Activated T-cell treated with anti-CD3 and anti-CD28 coated beads for 48 hours (primary cell): Measurements from ENCODE around the gene REPIN1.

Experiments used
- DNase-seq: peaks from one replicate; pipeline ENCODE4 v3.0.0-alpha.2; 2020; ENCODE audit warnings: low read depth

Gene REPIN1

GRCh38 chr7:150407588-150408392, 39.2 kb downstream of the REPIN1 start:
- no peak for DNase-seq

DNA sequence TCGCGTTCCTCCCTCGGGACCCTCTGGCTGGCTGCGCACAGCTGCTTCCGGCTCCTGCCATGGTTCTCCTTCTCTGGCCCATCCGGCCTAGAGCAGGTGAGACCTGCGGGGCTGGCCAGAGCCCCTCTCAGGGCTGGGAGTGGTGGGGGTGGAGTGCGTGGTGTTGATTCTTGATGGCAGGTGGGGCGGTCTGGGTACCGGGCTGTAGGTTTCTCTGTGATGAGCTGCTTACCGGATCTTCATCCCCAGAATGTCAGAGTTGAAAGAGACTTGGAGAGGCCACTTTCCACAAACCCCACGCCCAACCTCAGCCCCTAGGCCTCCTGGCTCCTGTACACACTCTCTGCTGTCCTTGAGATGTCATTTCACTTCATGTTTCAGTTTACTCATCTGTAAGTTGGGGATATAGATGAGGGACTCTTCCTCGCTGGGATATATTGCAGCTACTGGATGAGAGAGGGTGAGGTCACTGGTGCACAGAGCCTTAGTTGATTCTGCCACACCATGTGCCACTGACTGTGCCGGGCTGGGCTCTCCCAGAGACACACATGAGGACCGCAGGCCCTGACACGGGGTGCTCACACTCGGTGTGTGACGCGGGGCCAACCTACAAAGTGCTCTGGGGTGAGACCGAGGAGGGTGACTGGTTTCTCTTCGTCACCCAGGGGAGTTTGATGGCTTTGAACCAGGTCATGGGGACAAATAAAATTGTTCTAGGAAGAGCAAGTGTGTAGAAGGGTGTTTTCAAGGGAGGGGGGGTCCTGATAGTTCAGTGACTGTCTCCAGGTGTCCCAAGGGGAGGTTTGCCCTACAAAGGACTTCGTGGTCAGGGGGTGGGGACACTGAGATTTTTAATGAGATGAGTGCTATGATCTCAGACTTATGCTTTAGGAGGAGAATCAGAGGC, 40.0 kb downstream of the REPIN1 start:
- DNase-seq: no peak

- no peak for DNase-seq
Observed at GRCh38 chr7:150409300-150410030, 40.8 kb downstream of the REPIN1 start.

- DNase-seq: no peak
Observed at GRCh38 chr7:150410131-150410530, 41.5 kb downstream of the REPIN1 start.

DNA sequence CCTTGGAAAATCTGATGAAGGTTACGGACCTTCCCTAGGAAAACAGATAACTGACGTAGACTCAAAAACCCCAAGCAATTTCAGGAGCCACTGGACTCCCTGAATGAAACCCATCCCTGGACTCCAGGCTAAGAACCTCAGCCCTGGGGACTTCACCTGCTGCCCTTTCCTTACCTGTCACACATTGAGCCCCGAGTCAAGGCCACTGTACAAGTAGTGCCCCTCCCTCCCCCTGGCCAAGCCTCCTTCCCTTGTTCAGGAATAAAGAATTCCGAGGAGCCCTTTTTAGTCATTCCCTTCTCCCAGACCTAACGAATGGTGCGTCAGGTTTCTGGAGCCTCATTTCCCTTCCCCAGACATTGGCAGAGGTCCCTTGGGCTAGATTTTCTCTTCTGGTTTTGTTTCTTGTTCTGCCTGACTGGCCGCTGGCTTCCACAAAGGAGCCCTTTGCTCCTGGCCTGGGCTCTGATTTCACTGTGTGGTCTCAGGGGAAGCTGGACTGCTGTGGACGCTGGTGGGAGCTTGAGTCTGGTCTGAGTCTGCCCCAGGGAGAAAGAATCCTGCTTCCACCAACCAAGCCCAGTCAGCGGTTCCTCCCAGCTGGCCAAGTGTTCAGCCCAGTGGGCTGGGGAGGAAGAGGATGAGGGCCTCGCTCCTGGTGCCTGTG, 42.2 kb downstream of the REPIN1 start:
- DNase-seq: no peak

DNA sequence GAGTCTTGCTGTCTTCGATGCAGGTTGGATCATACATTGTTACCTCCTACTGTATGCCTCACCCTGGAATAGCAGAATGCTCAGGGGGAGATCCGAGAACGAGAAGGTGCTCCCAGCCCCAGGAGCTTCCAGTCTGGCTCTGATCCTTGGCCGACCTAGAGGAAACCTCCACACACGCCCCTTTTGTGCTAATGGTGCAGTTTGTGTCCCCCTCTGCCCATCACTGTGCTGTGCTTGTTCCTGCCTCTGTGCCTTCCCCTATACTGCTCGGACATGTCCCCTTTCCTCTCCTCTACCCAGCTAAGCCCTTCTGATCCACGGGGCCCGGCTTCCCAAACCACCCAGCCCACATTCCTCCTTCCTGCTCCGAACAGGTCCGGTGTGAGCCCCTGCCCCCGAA, 43.0 kb downstream of the REPIN1 start:
- DNase-seq: no peak

GRCh38 chr7:150412016-150412415, 43.4 kb downstream of the REPIN1 start:
- DNase-seq: no peak

DNA sequence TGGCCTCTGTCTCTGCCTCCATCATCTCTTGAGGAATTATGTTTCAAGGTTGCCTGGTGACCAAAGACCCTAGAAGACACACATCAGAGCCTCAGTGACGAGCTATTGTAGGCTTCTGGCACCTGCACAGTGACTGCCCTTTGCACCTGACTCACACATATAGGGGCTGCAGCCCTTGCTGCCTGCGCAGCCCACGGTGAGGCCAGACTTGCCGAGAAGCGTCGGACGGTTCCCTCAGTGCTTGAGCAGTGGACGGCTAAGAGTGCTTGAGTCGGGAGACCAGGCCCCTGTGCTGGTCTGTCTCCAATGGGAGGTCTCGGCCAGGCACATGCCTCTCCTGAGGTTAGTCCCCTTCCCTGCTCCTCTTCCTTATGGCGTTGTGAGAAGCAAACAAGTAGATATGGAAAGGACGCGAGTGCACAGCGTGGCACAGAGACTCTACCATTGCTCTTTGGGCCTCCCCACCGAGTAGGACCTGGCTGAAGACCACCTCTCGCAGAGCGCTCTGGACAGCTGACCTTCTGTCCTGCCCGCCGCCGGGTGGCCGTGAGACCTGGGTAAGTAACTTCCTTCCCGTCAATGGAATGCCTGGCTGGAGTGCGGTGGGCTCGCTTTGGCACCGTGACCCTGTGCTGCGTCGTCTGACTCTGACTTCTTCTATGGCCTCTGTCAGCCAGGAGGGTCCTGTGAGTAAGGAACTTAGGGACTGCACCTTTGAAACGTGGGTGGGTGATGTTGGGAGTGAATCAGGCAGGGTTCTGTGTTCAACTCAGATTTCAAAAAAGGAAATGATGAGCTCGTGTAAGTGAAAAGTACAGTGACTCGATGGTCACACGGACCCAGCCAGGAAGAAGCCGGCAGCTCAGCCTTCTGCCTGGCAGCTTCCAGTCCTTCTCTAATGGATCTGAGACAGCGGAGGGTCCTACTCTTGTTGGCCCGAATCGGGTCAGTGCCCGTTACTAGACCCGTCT, 44.2 kb downstream of the REPIN1 start:
- no peak for DNase-seq

DNA sequence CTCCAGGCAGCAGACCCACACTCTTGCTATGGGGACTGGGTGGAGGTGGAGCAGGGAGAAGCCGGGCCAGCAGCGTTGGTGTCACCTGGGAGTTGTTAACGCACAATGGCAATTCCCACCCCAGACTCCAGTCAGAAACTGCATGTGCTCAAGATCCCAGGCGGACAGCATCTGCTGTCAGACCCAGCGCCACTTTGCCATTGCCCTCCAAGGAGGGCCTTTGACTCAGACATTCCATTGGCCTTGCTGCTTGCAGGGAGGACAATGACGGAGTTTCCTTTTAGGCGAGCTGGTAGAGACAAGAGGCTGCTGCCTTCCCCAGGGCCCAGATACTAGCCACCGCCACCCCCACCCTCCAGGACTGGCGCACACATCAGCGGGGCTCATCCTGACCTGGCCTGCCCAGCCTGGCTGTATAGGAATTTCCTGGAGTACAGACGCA, 45.0 kb downstream of the REPIN1 start:
- no peak for DNase-seq

- no peak for DNase-seq
Observed at GRCh38 chr7:150415161-150416153, 46.8 kb downstream of the REPIN1 start.

GRCh38 chr7:150417239-150417638, 48.6 kb downstream of the REPIN1 start:
- no peak for DNase-seq

DNA sequence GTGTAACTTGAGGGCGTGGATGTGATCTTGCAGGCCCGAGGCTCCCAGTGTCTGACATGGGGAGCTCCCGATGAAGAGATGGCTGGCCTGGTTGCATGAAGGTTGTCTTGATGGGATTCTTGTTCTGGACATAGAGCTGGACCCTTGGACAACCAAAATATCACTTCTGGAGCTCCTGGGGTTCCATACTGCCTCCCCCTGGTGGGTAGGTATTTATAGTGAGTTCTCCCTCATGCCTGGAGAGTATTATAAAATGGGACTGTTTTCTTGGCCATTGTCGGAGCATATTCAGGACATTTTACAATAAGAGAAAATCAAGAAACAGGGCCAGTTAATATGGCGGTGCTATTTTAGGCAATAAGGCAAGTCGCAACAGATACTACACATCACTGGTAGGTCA, 49.2 kb downstream of the REPIN1 start:
- no peak for DNase-seq

DNA sequence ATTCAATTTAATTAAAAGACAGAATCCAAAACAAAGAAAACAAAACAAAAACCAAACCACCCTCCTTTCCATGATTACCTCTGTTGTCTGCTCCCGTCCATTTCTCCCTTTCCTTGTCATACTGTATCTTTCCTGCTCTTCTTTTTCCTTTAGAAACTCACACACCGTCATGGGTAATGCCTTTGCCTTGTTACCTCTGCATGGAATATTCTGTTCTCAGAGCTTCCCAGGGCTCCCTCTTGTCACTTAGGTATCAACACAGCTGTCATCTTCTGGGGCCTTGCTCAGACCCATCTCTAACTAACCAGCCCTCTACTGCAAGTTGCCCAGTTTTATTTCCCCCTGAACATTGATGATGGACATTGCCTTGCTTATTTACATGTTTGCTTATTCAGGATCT, 51.6 kb downstream of the REPIN1 start:
- no peak for DNase-seq

GRCh38 chr7:150420987-150421674, 52.5 kb downstream of the REPIN1 start:
- DNase-seq: peak; percentile 80

- DNase-seq: no peak
Observed at GRCh38 chr7:150421831-150422230, 53.2 kb downstream of the REPIN1 start.
